Measurements from ENCODE around the gene NEK1.
"Not testable (repeated sequence)": the region's sequence is repeated elsewhere in the genome, so short reads cannot be mapped to it uniquely, and the experiment has no call there.

The NEK1 gene

GRCh38 chr4:169628579-169628978 is 16.2 kb upstream of the NEK1 start:
- no peak for DNase-seq (ENCODE audit: low read depth in 1 of 2, low spot score in 1 of 2)

GRCh38 chr4:169627307-169627706 is 14.9 kb upstream of the NEK1 start:
- no peak for DNase-seq (ENCODE audit: low read depth in 1 of 2, low spot score in 1 of 2)

- DNase-seq (ENCODE audit: low read depth in 1 of 2, low spot score in 1 of 2): no peak
Measured at GRCh38 chr4:169626331-169627282, 14.2 kb upstream of the NEK1 start.

- no peak for DNase-seq (ENCODE audit: low read depth in 1 of 2, low spot score in 1 of 2)
Measured at GRCh38 chr4:169625886-169626285, 13.5 kb upstream of the NEK1 start.

GRCh38 chr4:169624012-169624411 is 11.6 kb upstream of the NEK1 start:
- DNase-seq (ENCODE audit: low read depth in 1 of 2, low spot score in 1 of 2): not testable (repeated sequence)

- no peak for DNase-seq (ENCODE audit: low read depth in 1 of 2, low spot score in 1 of 2)
Measured at GRCh38 chr4:169622566-169622965, 10.2 kb upstream of the NEK1 start.

GRCh38 chr4:169621731-169622492 is 9.5 kb upstream of the NEK1 start:
- no peak for DNase-seq (ENCODE audit: low read depth in 1 of 2, low spot score in 1 of 2)

- DNase-seq (ENCODE audit: low read depth in 1 of 2, low spot score in 1 of 2): no peak
Measured at GRCh38 chr4:169620880-169621248, 8.5 kb upstream of the NEK1 start.

- peak; percentile 74 to 82 for DNase-seq (ENCODE audit: low read depth in 1 of 2, low spot score in 1 of 2)
Measured at GRCh38 chr4:169619958-169620879, 7.8 kb upstream of the NEK1 start, which contains the start of gene CLCN3. Gene CLCN3, plus strand, starts transcription at chr4:169620578. Its CDS starts 15,351 bp downstream, at chr4:169635929.

GRCh38 chr4:169619518-169619957 is 7.2 kb upstream of the NEK1 start:
- peak; percentile 12 to 17 for DNase-seq (ENCODE audit: low read depth in 1 of 2, low spot score in 1 of 2)

GRCh38 chr4:169618986-169619385 is 6.6 kb upstream of the NEK1 start:
- no peak for DNase-seq (ENCODE audit: low read depth in 1 of 2, low spot score in 1 of 2)

GRCh38 chr4:169618286-169618685 is 5.9 kb upstream of the NEK1 start:
- no peak for DNase-seq (ENCODE audit: low read depth in 1 of 2, low spot score in 1 of 2)

GRCh38 chr4:169617306-169617705 is 4.9 kb upstream of the NEK1 start:
- no peak for DNase-seq (ENCODE audit: low read depth in 1 of 2, low spot score in 1 of 2)

- DNase-seq (ENCODE audit: low read depth in 1 of 2, low spot score in 1 of 2): no peak
Measured at GRCh38 chr4:169616846-169617245, 4.5 kb upstream of the NEK1 start.

GRCh38 chr4:169615467-169616106 is 3.2 kb upstream of the NEK1 start:
- no peak for DNase-seq (ENCODE audit: low read depth in 1 of 2, low spot score in 1 of 2)

- DNase-seq (ENCODE audit: low read depth in 1 of 2, low spot score in 1 of 2): peak; percentile 32 to 50
Measured at GRCh38 chr4:169612871-169613859, 782 bp upstream of the NEK1 start.

GRCh38 chr4:169611157-169611556 is 1.2 kb downstream of the NEK1 start:
- DNase-seq (ENCODE audit: low read depth in 1 of 2, low spot score in 1 of 2): no peak

GRCh38 chr4:169604903-169605331 is 7.5 kb downstream of the NEK1 start:
- DNase-seq (ENCODE audit: low read depth in 1 of 2, low spot score in 1 of 2): no peak
